ENCODE measurements around the gene FAM177B. TPM values are rescaled to one million over a fixed set of nuclear protein-coding genes. Genes with fewer than 3 reads are reported as not detected.

FAM177B gene
- total and polyA plus RNA-seq, 2 donors from 2014 or later = 1.1 TPM; not detected in 1

- Histone ChIP-seq H3K4me3 (ENCODE audit: low read length in 3 of 3) (no peak overlapping the region), H3K9me3 (ENCODE audit: control insufficient read depth in 2 of 3, insufficient read depth in 1 of 3, low read length in 3 of 3) (no peaks in the 10 kb centered on the region), H3K9ac (ENCODE audit: low read length in 3 of 3) (no peak overlapping the region), H3K27ac (ENCODE audit: low read depth in 2 of 2, low read length in 2 of 2) (no peak overlapping the region), H3K4me1 (ENCODE audit: control insufficient read depth in 2 of 3, insufficient read depth in 2 of 3, low read depth in 1 of 3, low read length in 3 of 3) (no peaks in the 10 kb centered on the region), H3K27me3 (ENCODE audit: control insufficient read depth, insufficient read depth, low read length) (no peaks in the 10 kb centered on the region), H3K36me3 (ENCODE audit: control insufficient read depth in 2 of 3, insufficient read depth in 3 of 3, low read length in 3 of 3) (no peaks in the 10 kb centered on the region)
- TF ChIP-seq CTCF (IDR thresholded peaks at IDR 0.05; ENCODE audit: borderline replicate concordance, extremely low read depth, insufficient read depth) = no peak
- FAIRE-seq (no peak), DNase-seq (no peak)
- intact Hi-C loops (cut with DNase I) = no loop called here
Measured at GRCh38 chr1:222696741-222697140, 40.3 kb upstream of the FAM177B start.

DNA sequence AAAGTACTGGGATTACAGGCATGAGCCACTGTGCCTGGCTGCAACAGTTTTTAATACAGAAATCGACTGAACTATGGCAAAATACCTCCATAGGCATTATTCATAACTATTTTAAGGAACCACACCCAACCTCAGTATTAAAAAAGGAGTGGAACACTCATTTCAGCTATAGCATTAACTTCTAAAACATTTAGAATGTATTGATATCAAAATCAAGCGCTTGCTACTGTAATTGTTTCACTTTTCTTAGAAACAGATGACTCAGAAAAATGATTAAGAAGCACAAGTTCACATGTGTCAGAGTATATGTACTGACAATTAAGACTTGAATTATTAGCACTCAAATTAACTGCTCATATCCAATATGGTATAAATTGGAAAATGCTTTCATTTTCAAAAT lies 39.8 kb upstream of the FAM177B start:
- peaks cover 0 to 2% (median 0%) of the 10 kb centered on the region in 3 donors for H3K36me3 ChIP-seq (ENCODE audit: control insufficient read depth in 2 of 3, insufficient read depth in 3 of 3, low read length in 3 of 3)
- no peak overlapping the region for H3K9ac ChIP-seq (ENCODE audit: low read length in 3 of 3)
- H3K4me3 ChIP-seq (ENCODE audit: low read length in 3 of 3) = no peak overlapping the region
- H3K4me1 ChIP-seq (ENCODE audit: control insufficient read depth in 2 of 3, insufficient read depth in 2 of 3, low read depth in 1 of 3, low read length in 3 of 3) = no peaks in the 10 kb centered on the region
- TF ChIP-seq CTCF (IDR thresholded peaks at IDR 0.05; ENCODE audit: borderline replicate concordance, extremely low read depth, insufficient read depth) = no peak
- intact Hi-C loops (cut with DNase I) = no loop called here
- H3K9me3 ChIP-seq (ENCODE audit: control insufficient read depth in 2 of 3, insufficient read depth in 1 of 3, low read length in 3 of 3) = no peaks in the 10 kb centered on the region
- DNase-seq = no peak
- no peak for FAIRE-seq
- no peaks in the 10 kb centered on the region for H3K27me3 ChIP-seq (ENCODE audit: control insufficient read depth, insufficient read depth, low read length)
- H3K27ac ChIP-seq (ENCODE audit: low read depth in 2 of 2, low read length in 2 of 2) = no peak overlapping the region

DNA sequence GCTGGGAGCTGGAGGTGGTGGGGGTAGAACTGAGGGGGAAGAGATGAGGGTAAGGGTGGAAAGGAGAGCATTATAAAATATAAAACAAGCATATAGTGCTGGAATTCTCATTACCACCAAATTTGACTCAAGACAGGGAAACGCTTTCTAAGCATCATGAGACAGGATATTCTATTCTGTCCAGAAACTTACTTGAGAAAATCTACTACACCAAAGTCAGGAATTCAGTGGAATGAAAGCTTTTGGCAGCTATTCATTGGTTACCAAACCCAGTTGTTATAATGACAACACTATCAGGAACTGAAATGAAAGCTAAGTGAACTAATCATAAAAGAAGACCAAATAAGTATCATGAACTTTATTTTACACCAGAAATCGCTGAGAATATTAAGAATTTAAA lies 39.2 kb upstream of the FAM177B start:
- Histone ChIP-seq H3K9me3 (ENCODE audit: control insufficient read depth in 2 of 3, insufficient read depth in 1 of 3, low read length in 3 of 3) (no peaks in the 10 kb centered on the region), H3K27me3 (ENCODE audit: control insufficient read depth, insufficient read depth, low read length) (no peaks in the 10 kb centered on the region), H3K36me3 (ENCODE audit: control insufficient read depth in 2 of 3, insufficient read depth in 3 of 3, low read length in 3 of 3) (peaks cover 0 to 3% (median 0%) of the 10 kb centered on the region in 3 donors), H3K4me3 (ENCODE audit: low read length in 3 of 3) (no peak overlapping the region), H3K9ac (ENCODE audit: low read length in 3 of 3) (no peak overlapping the region), H3K27ac (ENCODE audit: low read depth in 2 of 2, low read length in 2 of 2) (no peak overlapping the region), H3K4me1 (ENCODE audit: control insufficient read depth in 2 of 3, insufficient read depth in 2 of 3, low read depth in 1 of 3, low read length in 3 of 3) (no peaks in the 10 kb centered on the region)
- DNase-seq (no peak), FAIRE-seq (no peak)
- TF ChIP-seq CTCF (IDR thresholded peaks at IDR 0.05; ENCODE audit: borderline replicate concordance, extremely low read depth, insufficient read depth) = no peak
- intact Hi-C loops (cut with DNase I) = no loop called here

- H3K4me1 ChIP-seq (ENCODE audit: control insufficient read depth in 2 of 3, insufficient read depth in 2 of 3, low read depth in 1 of 3, low read length in 3 of 3) = no peaks in the 10 kb centered on the region
- H3K36me3 ChIP-seq (ENCODE audit: control insufficient read depth in 2 of 3, insufficient read depth in 3 of 3, low read length in 3 of 3) = peaks cover 0 to 3% (median 0%) of the 10 kb centered on the region in 3 donors
- H3K27me3 ChIP-seq (ENCODE audit: control insufficient read depth, insufficient read depth, low read length) = no peaks in the 10 kb centered on the region
- H3K9ac ChIP-seq (ENCODE audit: low read length in 3 of 3) = no peak overlapping the region
- FAIRE-seq = no peak
- intact Hi-C loops (cut with DNase I) = no loop called here
- no peak for TF ChIP-seq CTCF (IDR thresholded peaks at IDR 0.05; ENCODE audit: borderline replicate concordance, extremely low read depth, insufficient read depth)
- no peak overlapping the region for H3K27ac ChIP-seq (ENCODE audit: low read depth in 2 of 2, low read length in 2 of 2)
- no peak for DNase-seq
- H3K4me3 ChIP-seq (ENCODE audit: low read length in 3 of 3) = no peak overlapping the region
- H3K9me3 ChIP-seq (ENCODE audit: control insufficient read depth in 2 of 3, insufficient read depth in 1 of 3, low read length in 3 of 3) = no peaks in the 10 kb centered on the region
Measured at GRCh38 chr1:222702210-222702609, 34.8 kb upstream of the FAM177B start.
